B cell (primary cell): ENCODE results near the gene P2RX6. TPM values are rescaled to one million over a fixed set of nuclear protein-coding genes. Genes with fewer than 3 reads are reported as not detected.

ENCODE experiments used
- ATAC-seq: fragments of 200-7000 bp; cut with Tn5 transposase; one replicate; pipeline ENCODE4 v1.10.0; 2021; ENCODE audit warnings: low read depth, mild to moderate bottlenecking, moderate number of reproducible peaks, moderate library complexity
- CTCF ChIA-PET: fragments of 350-600 bp; sonication (Branson Sonifier 250); formaldehyde crosslinking; loops from one replicate; lab custom pipeline; 2021; ENCODE audit warnings: antibody characterized with exemption, inconsistent platforms; lab: Charles Lee
- POLR2A ChIA-PET: fragments of 350-600 bp; sonication (Branson Sonifier 250); formaldehyde crosslinking; loops from one replicate; lab custom pipeline; 2021; ENCODE audit warnings: antibody characterized with exemption; lab: Charles Lee
- DNase-seq: peaks from one replicate; pipeline ENCODE4 v3.0.0; 2013
- H2AFZ ChIP-seq: 2 replicates; pipeline ENCODE4 v1.6.1; 2012; ENCODE audit warnings: mild to moderate bottlenecking, low read depth, low read length; ENCODE audit not compliant: insufficient read depth, poor library complexity, severe bottlenecking
- H3K27ac ChIP-seq, 2 donors: 1 replicate in 1 of 2; 2 replicates in 1 of 2; pipeline ENCODE4 v1.5.1; 2012 to 2013; ENCODE audit warnings: low read length in 2 of 2, mild to moderate bottlenecking in 2 of 2, moderate library complexity in 1 of 2
- H3K27me3 ChIP-seq, 4 experiments: fragments of 200-600 bp in 1 of 4; sonication (generic) in 1 of 4; replicated peaks in 1 of 4; 1 replicate in 2 of 4; 2 replicates in 2 of 4; pipeline versions ENCODE4 v1.6.1 to v1.7.0; 2013 to 2016; ENCODE audit warnings: low read length in 3 of 4, mild to moderate bottlenecking in 2 of 4, mixed read lengths in 1 of 4, moderate library complexity in 1 of 4; ENCODE audit not compliant: insufficient read depth in 4 of 4, control insufficient read depth in 3 of 4; ENCODE audit errors: control extremely low read depth in 1 of 4
- H3K36me3 ChIP-seq, 2 experiments: replicated peaks in 1 of 2; 1 replicate in 1 of 2; 2 replicates in 1 of 2; pipeline versions ENCODE4 v1.6.1 to v1.7.1; 2013; ENCODE audit warnings: low read length in 1 of 2; ENCODE audit not compliant: insufficient read depth in 2 of 2, control insufficient read depth in 1 of 2; ENCODE audit errors: control extremely low read depth in 1 of 2, extremely low read depth in 1 of 2
- H3K4me1 ChIP-seq, 2 donors: fragments of 200-600 bp in 1 of 2; sonication (generic) in 1 of 2; 1 replicate in 1 of 2; 2 replicates in 1 of 2; pipeline versions ENCODE4 v1.5.1 to v1.6.1; 2013 to 2017; ENCODE audit warnings: low read length in 2 of 2; ENCODE audit not compliant: control insufficient read depth in 2 of 2, insufficient read depth in 2 of 2
- H3K4me2 ChIP-seq: replicated peaks from 2 replicates; pipeline ENCODE3; 2012; ENCODE audit warnings: mild to moderate bottlenecking, low read depth, low read length; ENCODE audit not compliant: poor library complexity, severe bottlenecking
- H3K4me3 ChIP-seq, 5 experiments: fragments of 200-600 bp in 1 of 5; sonication (generic) in 1 of 5; 1 replicate in 3 of 5; 2 replicates in 2 of 5; pipeline versions ENCODE4 v1.5.1 to v1.7.0; 2011 to 2016; ENCODE audit warnings: low read length in 4 of 5, mild to moderate bottlenecking in 4 of 5, low read depth in 2 of 5, control low read depth in 1 of 5, moderate library complexity in 1 of 5; ENCODE audit not compliant: insufficient read depth in 1 of 5; ENCODE audit errors: control extremely low read depth in 1 of 5, extremely low read depth in 1 of 5
- H3K79me2 ChIP-seq: fragments of 200-600 bp; sonication (generic); one replicate; pipeline ENCODE4 v1.6.0; 2016; ENCODE audit warnings: low read length; ENCODE audit not compliant: control insufficient read depth, insufficient read depth
- H3K9ac ChIP-seq: fragments of 200-600 bp; sonication (generic); 2 replicates; pipeline ENCODE4 v1.6.1; 2017; ENCODE audit warnings: mild to moderate bottlenecking, low read length, moderate library complexity
- H3K9me3 ChIP-seq, 3 donors: one replicate each; pipeline versions ENCODE4 v1.6.1 to v1.7.1; 2013; ENCODE audit warnings: low read length in 2 of 3; ENCODE audit not compliant: control insufficient read depth in 2 of 3, insufficient read depth in 1 of 3; ENCODE audit errors: control extremely low read depth in 1 of 3
- H4K20me1 ChIP-seq: 2 replicates; pipeline ENCODE4 v1.6.0; 2012; ENCODE audit warnings: mild to moderate bottlenecking, low read length; ENCODE audit not compliant: insufficient read depth, control insufficient read depth, poor library complexity, severe bottlenecking
- H3K27ac Mint-ChIP-seq: one replicate; pipeline ENCODE4 v1.8.0; 2021; ENCODE audit warnings: mixed read lengths
- H3K27me3 Mint-ChIP-seq: one replicate; pipeline ENCODE4 v1.8.0; 2021; ENCODE audit warnings: mixed read lengths
- H3K4me1 Mint-ChIP-seq: one replicate; pipeline ENCODE4 v1.8.0; 2021; ENCODE audit warnings: mixed read lengths
- H3K4me3 Mint-ChIP-seq: one replicate; pipeline ENCODE4 v1.8.0; 2021; ENCODE audit warnings: mixed read lengths
- H3K9me3 Mint-ChIP-seq: one replicate; pipeline ENCODE4 v1.8.0; 2022; ENCODE audit warnings: mixed read lengths; ENCODE audit not compliant: insufficient read depth
- CTCF ChIP-seq: fragments of 200-600 bp; IDR thresholded peaks from one replicate; pipeline ENCODE4 v1.8.0; 2022; ENCODE audit warnings: antibody characterized with exemption, mild to moderate bottlenecking
- EZH2 ChIP-seq: IDR thresholded peaks from 2 replicates; pipeline ENCODE4 v1.6.1; 2012; ENCODE audit warnings: borderline replicate concordance, low read depth, mild to moderate bottlenecking, moderate library complexity, low read length; ENCODE audit not compliant: insufficient read depth, poor library complexity, severe bottlenecking
- WGBS: methylation state at CpG from one replicate; pipeline ENCODE4 v1.1.5; 2013; ENCODE audit warnings: missing lambda C conversion rate; ENCODE audit not compliant: insufficient coverage; 5-methylcytosine and 5-hydroxymethylcytosine counted together
- intact Hi-C: fragments of 100-400 bp; cut with micrococcal nuclease; formaldehyde crosslinking; loops from one replicate; pipeline ENCODE4 v1.10.0; 2022
- polyA plus RNA-seq: library from polyadenylated mRNA; depleted of rRNA; stranded (reverse); fragments of >200 nt; gene quantifications from 2 replicates; pipeline ENCODE4 v1.2.3, GENCODE V29; 2012
- total RNA-seq, 2 donors: library from RNA; stranded (reverse); fragments of 120-200 nt in 1 of 2; gene quantifications; 1 replicate in 1 of 2; 2 replicates in 1 of 2; pipeline versions ENCODE4 v1.2.3 to v1.2.4, GENCODE V29; 2013 to 2022

Gene P2RX6
- total and polyA plus RNA-seq, 2 donors (not counting 1 experiment from before 2014, with no cell fraction given), result 0.49 to 0.79 TPM

- TF ChIP-seq CTCF (no peak), EZH2 (no peak)
- H2AFZ ChIP-seq, result peak overlapping the region; percentile 78
- DNase-seq (no peak), ATAC-seq (no peak)
- WGBS, result under 1% methylated on average over 12 of the region's 12 CpGs
- no peaks in the 10 kb centered on the region for H3K9me3 Mint-ChIP-seq
- peaks cover 0 to 3% (median 0%) of the 10 kb centered on the region in 4 experiments for H3K27me3 ChIP-seq
- H3K4me2 ChIP-seq, result peak overlapping the region; percentile 92
- peak overlapping the region; percentile 51 to 85 (median 77) for H3K4me3 ChIP-seq
- H3K4me1 Mint-ChIP-seq, result peaks cover 36% of the 10 kb centered on the region
- peaks cover 3% of the 10 kb centered on the region for H3K27me3 Mint-ChIP-seq
- intact Hi-C loops, result loop anchor here (1.0 to 10.0 kb wide), 2 partner anchors 32 to 62 kb away; partner anchors contain the start of gene LRRC74B
- peak overlapping the region; percentile 74 for H3K9ac ChIP-seq
- peaks cover 24 to 34% of the 10 kb centered on the region in 2 donors for H3K4me1 ChIP-seq
- H3K36me3 ChIP-seq, result peaks cover 0 to under 1% of the 10 kb centered on the region in 2 experiments
- peaks cover 18% of the 10 kb centered on the region for H3K79me2 ChIP-seq
- CTCF ChIA-PET, result interaction anchor here (0.8 to 2.1 kb wide), 6 partner anchors 10 to 39 kb away, joined by 3 to 14 read pairs (median 6); partner anchors contain the start of gene THAP7
- H4K20me1 ChIP-seq, result no peaks in the 10 kb centered on the region
- peak overlapping the region in 1 of 2 donors; percentile 79 for H3K27ac ChIP-seq
- POLR2A ChIA-PET, result no interaction called here
- H3K4me3 Mint-ChIP-seq, result peak overlapping the region; percentile 95
- H3K9me3 ChIP-seq, result peaks cover 0 to 19% (median 8%) of the 10 kb centered on the region in 3 donors
- H3K27ac Mint-ChIP-seq, result peak overlapping the region; percentile 86
Observed at GRCh38 chr22:20982563-20982882, 32.4 kb upstream of the P2RX6 start.

GRCh38 chr22:20983081-20983771, 31.7 kb upstream of the P2RX6 start:
- DNase-seq (no peak), ATAC-seq (no peak)
- peaks cover 24 to 34% of the 10 kb centered on the region in 2 donors for H3K4me1 ChIP-seq
- peaks cover 0 to 3% (median 0%) of the 10 kb centered on the region in 4 experiments for H3K27me3 ChIP-seq
- Mint-ChIP-seq H3K27ac (peak overlapping the region; percentile 86), H3K4me1 (peaks cover 36% of the 10 kb centered on the region), H3K27me3 (peaks cover 3% of the 10 kb centered on the region), H3K9me3 (no peaks in the 10 kb centered on the region), H3K4me3 (peak overlapping the region; percentile 95)
- ChIA-PET CTCF (interaction anchor here (1.2 to 2.0 kb wide), 2 partner anchors 21 to 38 kb away, joined by 3 to 8 read pairs; no protein-coding TSS in a partner anchor), POLR2A (no interaction called here)
- H3K79me2 ChIP-seq, result peaks cover 18% of the 10 kb centered on the region
- TF ChIP-seq CTCF (no peak), EZH2 (no peak)
- peak overlapping the region in 2 of 5 experiments; percentile 75 to 77 for H3K4me3 ChIP-seq
- 83% methylated on average over 2 of the region's 5 CpGs for WGBS
- H3K9me3 ChIP-seq, result peaks cover 0 to 15% (median 8%) of the 10 kb centered on the region in 3 donors
- H2AFZ ChIP-seq, result peak overlapping the region; percentile 78
- H3K27ac ChIP-seq, result no peak overlapping the region
- H4K20me1 ChIP-seq, result no peaks in the 10 kb centered on the region
- intact Hi-C loops, result loop anchor here (10.0 kb wide), 1 partner anchor 62 kb away; the partner anchor contains the start of gene LRRC74B
- peaks cover 0 to 8% of the 10 kb centered on the region in 2 experiments for H3K36me3 ChIP-seq
- H3K9ac ChIP-seq, result peak overlapping the region; percentile 74
- H3K4me2 ChIP-seq, result peak overlapping the region; percentile 92
